G401.6 (cell line): ENCODE measurements around the gene LRRC10.
A peak's percentile ranks its signal among the peaks of the same experiment; 100 is the strongest.

Experiments used
- FAIRE-seq: peaks from 2 replicates; lab custom pipeline; 2012; peaks lifted over from hg19 to GRCh38; lab: Jason Lieb, UNC

The LRRC10 gene

GRCh38 chr12:69610729-69611128, at the start of gene LRRC10:
Gene LRRC10 (minus strand): TSS chr12:69610907. CDS start chr12:69610838, 69 bp downstream.
- no peak for FAIRE-seq

- FAIRE-seq, result no peak
Observed at GRCh38 chr12:69660164-69660863, 49.6 kb upstream of the LRRC10 start.

GRCh38 chr12:69658203-69658602, 47.5 kb upstream of the LRRC10 start:
- FAIRE-seq, result no peak

- FAIRE-seq, result no peak
Observed at GRCh38 chr12:69657376-69658137, 46.9 kb upstream of the LRRC10 start.

GRCh38 chr12:69655616-69656340, 45.1 kb upstream of the LRRC10 start:
- FAIRE-seq, result no peak

GRCh38 chr12:69653703-69654102, 43.0 kb upstream of the LRRC10 start:
- FAIRE-seq, result no peak

- FAIRE-seq, result no peak
Observed at GRCh38 chr12:69651922-69652321, 41.2 kb upstream of the LRRC10 start.

- no peak for FAIRE-seq
Observed at GRCh38 chr12:69649529-69649928, 38.8 kb upstream of the LRRC10 start.

- no peak for FAIRE-seq
Observed at GRCh38 chr12:69648476-69648875, 37.8 kb upstream of the LRRC10 start.

GRCh38 chr12:69647178-69647577, 36.5 kb upstream of the LRRC10 start:
- FAIRE-seq, result no peak

GRCh38 chr12:69645031-69645430, 34.3 kb upstream of the LRRC10 start:
- FAIRE-seq, result no peak

GRCh38 chr12:69644511-69644910, 33.8 kb upstream of the LRRC10 start:
- FAIRE-seq, result no peak

- FAIRE-seq, result no peak
Observed at GRCh38 chr12:69642531-69642930, 31.8 kb upstream of the LRRC10 start.

GRCh38 chr12:69641546-69641945, 30.8 kb upstream of the LRRC10 start:
- no peak for FAIRE-seq

- FAIRE-seq, result peak; percentile 52
Observed at GRCh38 chr12:69639400-69640016, 28.8 kb upstream of the LRRC10 start.

- no peak for FAIRE-seq
Observed at GRCh38 chr12:69633061-69633460, 22.4 kb upstream of the LRRC10 start.

GRCh38 chr12:69630191-69630590, 19.5 kb upstream of the LRRC10 start:
- no peak for FAIRE-seq

- FAIRE-seq, result no peak
Observed at GRCh38 chr12:69627501-69627900, 16.8 kb upstream of the LRRC10 start.

GRCh38 chr12:69623970-69624369, 13.3 kb upstream of the LRRC10 start:
- FAIRE-seq, result no peak

GRCh38 chr12:69621551-69621950, 10.8 kb upstream of the LRRC10 start:
- FAIRE-seq, result no peak

- no peak for FAIRE-seq
Observed at GRCh38 chr12:69620921-69621320, 10.2 kb upstream of the LRRC10 start.

- FAIRE-seq, result no peak
Observed at GRCh38 chr12:69620077-69620476, 9.4 kb upstream of the LRRC10 start.

GRCh38 chr12:69619050-69619449, 8.3 kb upstream of the LRRC10 start:
- FAIRE-seq, result no peak
